ENCODE results near the gene GFRA4.

Gene GFRA4

DNA sequence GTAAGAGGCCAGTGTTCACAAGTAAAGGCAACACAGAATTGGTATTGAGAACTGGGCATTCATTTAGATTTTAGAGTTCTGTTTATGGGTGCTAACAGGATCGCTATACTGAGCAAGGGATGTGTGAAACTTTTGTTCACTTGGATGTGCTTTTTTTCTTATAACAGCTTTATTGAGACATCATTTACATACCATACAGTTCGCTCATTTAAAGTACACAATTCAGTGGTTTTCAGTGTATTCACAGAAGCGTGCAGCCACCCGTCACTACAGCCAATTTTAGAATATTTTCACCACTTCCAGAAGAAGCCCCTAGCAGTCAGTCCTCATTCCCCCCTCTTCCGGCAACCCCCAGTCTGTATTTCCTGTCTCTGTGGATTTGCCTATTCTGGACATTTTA is 48.7 kb downstream of the GFRA4 start:
- DNase-seq: no peak

DNA sequence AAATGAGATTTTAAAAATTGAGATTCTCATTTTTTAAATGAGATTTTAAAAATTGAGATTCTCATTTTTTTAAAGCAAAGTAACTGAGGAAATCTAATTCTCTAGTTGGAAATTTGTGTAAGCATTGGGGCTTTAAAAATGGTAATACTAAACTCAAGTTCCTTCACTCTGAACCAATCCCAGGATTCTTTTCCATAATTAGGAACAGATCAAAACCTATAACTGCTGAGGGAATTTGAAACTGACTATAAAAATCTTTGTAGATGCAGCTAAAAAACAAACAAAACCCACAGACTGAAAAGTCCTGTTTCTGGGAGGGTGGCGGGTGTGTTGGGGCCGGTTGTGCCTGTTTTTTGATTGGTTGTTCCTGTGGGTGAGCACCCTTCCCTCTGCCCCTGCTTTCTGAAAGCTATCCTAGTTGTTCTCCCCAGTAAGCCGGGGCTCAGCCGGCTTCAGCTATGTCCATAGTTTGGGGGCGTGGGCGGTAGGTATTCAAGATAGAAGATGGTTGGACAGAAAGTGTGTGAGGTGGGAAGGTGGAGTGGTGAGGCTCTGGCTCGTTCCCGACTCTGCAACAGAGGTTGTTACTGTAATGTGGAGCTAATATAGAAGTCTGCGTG is 49.3 kb downstream of the GFRA4 start:
- DNase-seq: no peak

DNA sequence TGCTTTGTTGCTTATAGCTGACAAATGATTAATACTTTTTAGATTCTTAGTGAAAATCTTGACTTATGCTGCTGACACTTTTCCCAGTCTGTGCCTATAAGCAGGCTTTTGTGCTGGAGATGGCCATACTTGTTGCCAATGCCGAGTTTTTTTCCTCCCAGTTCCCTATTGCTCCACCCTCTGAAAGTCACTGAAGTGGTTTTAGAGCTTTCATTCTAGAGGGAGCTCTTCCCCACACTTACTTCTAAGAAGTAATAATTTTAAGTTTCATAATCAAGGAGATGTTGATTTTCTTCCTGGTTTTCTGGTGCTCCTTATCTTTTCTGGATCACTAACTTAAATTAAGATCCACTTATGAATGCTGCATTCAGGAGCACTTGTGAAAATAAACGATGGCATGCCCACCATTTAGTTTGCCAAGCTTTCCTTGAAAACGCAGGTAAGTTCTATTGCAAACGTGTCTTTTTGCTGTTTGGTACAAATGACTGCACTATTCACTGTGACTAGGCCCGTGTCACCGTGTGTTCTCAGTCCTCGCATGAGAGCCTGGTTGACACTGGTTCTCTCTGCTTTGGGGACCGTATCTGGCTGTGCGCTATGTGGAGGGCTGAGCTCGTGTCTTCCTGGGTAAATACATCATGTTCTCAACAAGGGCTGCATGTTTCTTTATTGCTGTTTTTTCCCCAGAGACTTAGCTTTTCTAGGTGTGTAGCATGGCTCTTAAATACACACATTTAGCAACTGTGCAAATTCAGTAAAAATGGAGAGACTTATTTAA is 50.2 kb downstream of the GFRA4 start:
- no peak for DNase-seq

DNA sequence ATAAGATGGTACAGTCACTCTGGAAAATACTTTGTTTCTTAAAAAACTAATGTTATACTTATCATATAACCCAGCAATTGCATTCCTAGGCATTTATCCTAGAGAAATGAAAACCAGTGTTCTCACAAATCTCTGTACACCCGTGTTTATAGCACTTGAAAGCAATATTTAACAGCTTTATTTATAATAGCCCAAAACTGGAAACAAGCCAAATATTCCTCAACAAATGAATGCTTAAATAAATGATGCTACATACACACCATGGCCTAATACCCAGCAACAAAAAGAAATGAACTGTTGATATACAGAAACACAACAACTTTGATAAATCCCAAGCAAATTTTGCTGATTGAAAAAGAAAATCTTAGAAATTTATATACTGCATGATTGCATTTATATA is 51.3 kb downstream of the GFRA4 start:
- DNase-seq: no peak
